HEK293 (cell line): ENCODE data around the gene MOB2.

ENCODE experiments used
- ELK4 ChIP-seq: IDR thresholded peaks from 2 replicates; pipeline ENCODE4 v1.6.1; 2011; ENCODE audit warnings: mild to moderate bottlenecking, low read depth, low read length, borderline replicate concordance
- INSM2 ChIP-seq: fragments of 450-650 bp; formaldehyde crosslinking; IDR thresholded peaks from 2 replicates; pipeline ENCODE4 v1.5.1; 2016; ENCODE audit warnings: missing biosample characterization, missing genetic modification characterization
- KLF17 ChIP-seq: fragments of 450-650 bp; formaldehyde crosslinking; IDR thresholded peaks from 2 replicates; pipeline ENCODE4 v1.5.1; 2016; ENCODE audit warnings: missing biosample characterization, missing genetic modification characterization
- KLF8 ChIP-seq: fragments of 450-650 bp; formaldehyde crosslinking; IDR thresholded peaks from 2 replicates; pipeline ENCODE4 v1.5.1; 2016; ENCODE audit warnings: missing biosample characterization, missing genetic modification characterization
- OSR2 ChIP-seq: fragments of 450-650 bp; formaldehyde crosslinking; IDR thresholded peaks from 2 replicates; pipeline ENCODE4 v1.5.1; 2016; ENCODE audit warnings: missing biosample characterization, missing genetic modification characterization
- SCRT2 ChIP-seq: fragments of 450-650 bp; formaldehyde crosslinking; IDR thresholded peaks from 2 replicates; pipeline ENCODE4 v1.5.1; 2016; ENCODE audit warnings: missing biosample characterization, missing genetic modification characterization
- SETDB1 ChIP-seq: IDR thresholded peaks from one replicate; pipeline ENCODE4 v1.6.1; 2017; ENCODE audit warnings: mild to moderate bottlenecking, low read length, moderate library complexity, mixed read lengths; ENCODE audit not compliant: insufficient read length
- SP2 ChIP-seq: fragments of 450-650 bp; formaldehyde crosslinking; IDR thresholded peaks from 2 replicates; pipeline ENCODE4 v1.5.1; 2016; ENCODE audit warnings: missing biosample characterization, missing genetic modification characterization
- ZBTB1 ChIP-seq: fragments of 450-650 bp; formaldehyde crosslinking; IDR thresholded peaks from 2 replicates; pipeline ENCODE4 v1.5.1; 2016; ENCODE audit warnings: missing biosample characterization, missing genetic modification characterization
- ZBTB49 ChIP-seq: fragments of 450-650 bp; formaldehyde crosslinking; IDR thresholded peaks from 2 replicates; pipeline ENCODE4 v1.5.1; 2016; ENCODE audit warnings: missing biosample characterization, missing genetic modification characterization, low read depth
- ZIC2 ChIP-seq: fragments of 450-650 bp; formaldehyde crosslinking; IDR thresholded peaks from 2 replicates; pipeline ENCODE4 v1.5.1; 2016; ENCODE audit warnings: missing biosample characterization, missing genetic modification characterization
- ZNF280C ChIP-seq: fragments of 450-650 bp; formaldehyde crosslinking; IDR thresholded peaks from 2 replicates; pipeline ENCODE4 v1.5.1; 2016; ENCODE audit warnings: missing biosample characterization, missing genetic modification characterization
- ZNF341 ChIP-seq: fragments of 450-650 bp; formaldehyde crosslinking; IDR thresholded peaks from 2 replicates; pipeline ENCODE4; 2016; ENCODE audit warnings: low read depth, missing biosample characterization, missing genetic modification characterization
- ZNF394 ChIP-seq: fragments of 450-650 bp; formaldehyde crosslinking; IDR thresholded peaks from 2 replicates; pipeline ENCODE4 v1.5.1; 2016; ENCODE audit warnings: missing biosample characterization, missing genetic modification characterization, mild to moderate bottlenecking, moderate library complexity, borderline replicate concordance
- ZNF48 ChIP-seq: fragments of 450-650 bp; formaldehyde crosslinking; IDR thresholded peaks from 2 replicates; pipeline ENCODE4 v1.5.1; 2016; ENCODE audit warnings: missing biosample characterization, missing genetic modification characterization
- ZNF558 ChIP-seq: fragments of 450-650 bp; formaldehyde crosslinking; IDR thresholded peaks from 2 replicates; pipeline ENCODE4 v1.5.1; 2016; ENCODE audit warnings: missing biosample characterization, missing genetic modification characterization
- ZNF561 ChIP-seq: fragments of 450-650 bp; IDR thresholded peaks from 2 replicates; pipeline ENCODE4 v1.5.1; 2018; ENCODE audit warnings: missing biosample characterization, missing genetic modification characterization, borderline replicate concordance
- ZNF600 ChIP-seq: fragments of 450-650 bp; formaldehyde crosslinking; IDR thresholded peaks from 2 replicates; pipeline ENCODE4 v1.5.1; 2016; ENCODE audit warnings: missing biosample characterization, missing genetic modification characterization
- ZNF621 ChIP-seq: fragments of 450-650 bp; formaldehyde crosslinking; IDR thresholded peaks from 2 replicates; pipeline ENCODE4 v1.5.1; 2017; ENCODE audit warnings: missing biosample characterization, missing genetic modification characterization
- ZNF624 ChIP-seq: fragments of 450-650 bp; formaldehyde crosslinking; IDR thresholded peaks from 2 replicates; pipeline ENCODE4 v1.5.1; 2017; ENCODE audit warnings: missing biosample characterization, missing genetic modification characterization
- ZNF707 ChIP-seq: fragments of 450-650 bp; formaldehyde crosslinking; IDR thresholded peaks from 2 replicates; pipeline ENCODE4 v1.5.1; 2016; ENCODE audit warnings: missing biosample characterization, missing genetic modification characterization
- ZNF76 ChIP-seq: fragments of 450-650 bp; formaldehyde crosslinking; IDR thresholded peaks from 2 replicates; pipeline ENCODE4; 2016; ENCODE audit warnings: low read depth, missing biosample characterization, missing genetic modification characterization, borderline replicate concordance
- ZNF776 ChIP-seq: fragments of 450-650 bp; formaldehyde crosslinking; IDR thresholded peaks from 2 replicates; pipeline ENCODE4 v1.5.0; 2017; ENCODE audit warnings: missing biosample characterization, missing genetic modification characterization, borderline replicate concordance
- ZNF777 ChIP-seq: fragments of 450-650 bp; formaldehyde crosslinking; IDR thresholded peaks from 2 replicates; pipeline ENCODE4 v1.5.1; 2017; ENCODE audit warnings: missing biosample characterization, missing genetic modification characterization, borderline replicate concordance
- ZNF843 ChIP-seq: fragments of 450-650 bp; formaldehyde crosslinking; IDR thresholded peaks from 2 replicates; pipeline ENCODE4 v1.5.1; 2016; ENCODE audit warnings: missing biosample characterization, missing genetic modification characterization
- ZXDB ChIP-seq: fragments of 450-650 bp; formaldehyde crosslinking; IDR thresholded peaks from 2 replicates; pipeline ENCODE4 v1.5.1; 2016; ENCODE audit warnings: missing biosample characterization, missing genetic modification characterization

The MOB2 gene

GRCh38 chr11:1458340-1459218, 28.0 kb downstream of the MOB2 start (continued):
- TF ChIP-seq ZNF76 (tag by site-specific recombination) (no peak), ZNF776 (tag by site-specific recombination) (no peak), KLF8 (tag by site-specific recombination) (peak; percentile 55; the same call in 1 of the 2 replicates), ZXDB (tag by site-specific recombination) (no peak), ZNF280C (tag by site-specific recombination) (no peak), ZNF558 (tag by site-specific recombination) (no peak), KLF17 (tag by site-specific recombination) (no peak), ZNF621 (tag by site-specific recombination) (no peak), ZNF707 (tag by site-specific recombination) (no peak), ZNF341 (tag by site-specific recombination) (peak; percentile 46), ZBTB1 (tag by site-specific recombination) (no peak), ZNF843 (tag by site-specific recombination) (no peak), ZNF600 (tag by site-specific recombination) (0 out of 2 replicates have a peak, but pooled peaks have one; percentile 21), INSM2 (tag by site-specific recombination) (no peak), ELK4 (no peak), ZNF48 (tag by site-specific recombination) (no peak), ZNF394 (no peak), SP2 (peak; percentile 31; the same call in 1 of the 2 replicates), ZBTB49 (tag by site-specific recombination) (no peak), OSR2 (no peak), ZNF777 (tag by site-specific recombination) (no peak), ZNF561 (tag by site-specific recombination) (no peak), ZNF624 (tag by site-specific recombination) (no peak), SETDB1 (no peak), SCRT2 (no peak), ZIC2 (tag by site-specific recombination) (no peak)
